GM18519 (cell line): ENCODE results near the gene UPK3A.
A peak's percentile ranks its signal among the peaks of the same experiment; 100 is the strongest.

Experiments
- ATAC-seq: cut with Tn5 transposase; IDR thresholded peaks from one replicate; pipeline ENCODE4 v1.9.1; 2021; ENCODE audit warnings: mild to moderate bottlenecking, moderate library complexity; ENCODE audit not compliant: unreplicated experiment, low FRiP score

The UPK3A gene

DNA sequence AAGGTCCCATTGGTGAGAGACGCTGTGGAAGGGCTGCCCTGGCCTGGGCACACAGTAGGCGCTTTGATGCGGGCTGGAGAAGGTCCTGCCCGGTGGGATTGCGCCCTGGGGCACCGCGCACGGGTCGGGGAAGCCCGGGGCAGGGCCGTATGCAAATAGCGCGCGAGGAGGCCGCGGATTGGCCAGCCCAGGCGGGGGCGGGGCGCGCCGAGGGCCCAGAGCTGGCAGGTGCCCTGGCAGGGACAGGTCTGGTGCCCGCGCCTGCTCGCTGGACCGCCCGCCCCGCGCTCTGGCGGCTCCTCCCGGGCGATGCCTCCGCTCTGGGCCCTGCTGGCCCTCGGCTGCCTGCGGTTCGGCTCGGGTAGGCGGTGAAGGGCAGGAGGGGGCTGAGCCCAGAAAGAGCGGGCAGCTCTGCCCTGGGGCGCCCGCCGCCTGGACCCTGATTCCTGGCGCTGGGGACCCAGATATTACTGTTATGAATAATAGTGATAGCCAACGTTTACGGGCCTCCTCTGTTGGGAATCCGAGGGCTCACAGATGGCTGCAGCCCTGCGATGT is at the start of gene UPK3A:
UPK3A (plus strand) TSS at position 245 of the 558 bp plus-strand sequence; CDS start at position 310, 65 bp downstream.
- no peak for ATAC-seq

GRCh38 chr22:45235101-45235777 is 49.5 kb upstream of the UPK3A start:
- ATAC-seq, result no peak

- ATAC-seq, result no peak
Observed at GRCh38 chr22:45235851-45236342, 48.9 kb upstream of the UPK3A start.

DNA sequence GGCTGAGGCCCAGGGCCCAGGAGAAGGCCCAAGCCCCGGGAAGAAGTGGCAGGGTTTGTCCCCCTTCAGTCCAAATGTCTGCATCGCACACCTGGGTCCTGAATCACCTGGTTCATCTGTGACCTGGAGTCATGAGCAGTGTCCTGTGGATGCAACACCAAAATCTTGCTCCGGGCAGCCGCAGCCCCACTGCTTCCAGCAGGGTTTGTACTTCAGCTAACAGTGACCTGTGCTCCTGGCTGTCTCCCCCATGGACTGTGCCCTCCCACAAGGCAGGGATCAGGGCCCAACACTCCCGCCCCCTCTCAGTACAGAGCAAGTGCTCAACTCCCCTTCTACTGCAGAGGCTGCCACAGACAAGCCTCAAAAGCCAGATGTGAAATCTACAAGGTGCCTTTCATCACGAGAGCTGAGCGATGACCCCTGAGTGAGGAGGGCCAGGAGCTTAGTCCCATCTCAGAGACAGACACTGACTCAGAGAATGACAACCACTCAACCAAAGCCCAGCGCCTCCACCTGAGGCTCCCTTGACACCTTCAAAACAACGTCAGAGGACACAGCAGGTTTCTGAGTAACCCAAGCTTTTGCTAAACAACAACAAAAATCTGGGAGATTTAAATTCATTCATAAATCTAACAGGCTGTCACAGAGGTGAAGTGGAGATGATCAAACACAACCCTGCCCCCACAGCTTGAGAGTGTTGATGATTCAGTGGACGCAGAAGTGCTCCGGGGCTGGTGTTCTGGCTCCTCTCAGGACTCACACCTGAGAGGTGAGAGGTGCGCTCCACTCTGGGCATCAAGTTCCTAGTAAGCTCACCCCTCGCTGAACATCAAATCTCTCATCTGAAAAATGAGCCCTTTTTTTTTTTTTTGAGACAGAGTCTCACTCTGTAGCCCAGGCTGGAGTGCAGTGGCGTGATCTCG is 47.4 kb upstream of the UPK3A start:
- no peak for ATAC-seq

GRCh38 chr22:45238076-45238956 is 46.4 kb upstream of the UPK3A start:
- no peak for ATAC-seq

GRCh38 chr22:45238957-45239680 is 45.6 kb upstream of the UPK3A start:
- ATAC-seq, result no peak

- ATAC-seq, result no peak
Observed at GRCh38 chr22:45239681-45240051, 45.1 kb upstream of the UPK3A start.

DNA sequence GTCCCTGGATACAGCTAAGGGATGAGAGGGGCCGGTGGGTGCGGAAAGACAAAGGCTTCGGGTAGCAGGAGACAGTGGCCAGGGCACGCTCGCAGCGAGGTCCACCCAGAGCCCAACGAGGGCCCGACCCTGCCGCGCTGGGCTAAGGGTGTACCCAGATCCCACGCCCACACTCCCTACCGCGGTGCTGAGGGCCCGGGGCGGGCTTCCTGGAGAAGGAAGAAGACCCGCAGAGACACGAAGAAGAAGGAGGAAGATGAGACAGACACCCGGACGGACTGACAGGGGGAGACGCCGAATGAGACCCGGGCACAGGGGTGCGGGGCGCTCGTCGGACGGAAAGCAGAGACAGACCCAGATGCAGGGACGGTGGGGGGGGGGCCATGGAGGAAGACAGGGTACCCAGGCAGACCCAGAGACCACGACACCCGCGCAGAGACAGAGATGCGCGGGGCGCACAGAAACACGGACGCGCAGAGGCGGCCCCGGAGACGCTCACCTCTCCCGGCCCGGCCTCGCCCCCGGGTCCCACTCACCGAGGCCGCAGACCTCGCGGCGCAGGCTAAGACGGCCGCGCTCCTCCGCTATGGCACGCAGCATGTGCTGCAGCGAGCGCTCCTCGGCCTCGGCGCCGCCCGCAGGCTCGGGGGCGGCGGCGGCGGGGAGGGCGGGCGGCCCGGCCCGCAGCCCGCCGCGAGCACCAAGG is 44.5 kb upstream of the UPK3A start:
- ATAC-seq, result no peak

- ATAC-seq, result no peak
Observed at GRCh38 chr22:45240810-45241631, 43.7 kb upstream of the UPK3A start, which contains the start of gene KIAA0930. KIAA0930 (minus strand) TSS chr22:45240894; CDS start chr22:45240703, 191 bp downstream.

GRCh38 chr22:45242778-45243191 is 42.0 kb upstream of the UPK3A start:
- no peak for ATAC-seq

- ATAC-seq, result no peak
Observed at GRCh38 chr22:45244916-45245315, 39.8 kb upstream of the UPK3A start.

DNA sequence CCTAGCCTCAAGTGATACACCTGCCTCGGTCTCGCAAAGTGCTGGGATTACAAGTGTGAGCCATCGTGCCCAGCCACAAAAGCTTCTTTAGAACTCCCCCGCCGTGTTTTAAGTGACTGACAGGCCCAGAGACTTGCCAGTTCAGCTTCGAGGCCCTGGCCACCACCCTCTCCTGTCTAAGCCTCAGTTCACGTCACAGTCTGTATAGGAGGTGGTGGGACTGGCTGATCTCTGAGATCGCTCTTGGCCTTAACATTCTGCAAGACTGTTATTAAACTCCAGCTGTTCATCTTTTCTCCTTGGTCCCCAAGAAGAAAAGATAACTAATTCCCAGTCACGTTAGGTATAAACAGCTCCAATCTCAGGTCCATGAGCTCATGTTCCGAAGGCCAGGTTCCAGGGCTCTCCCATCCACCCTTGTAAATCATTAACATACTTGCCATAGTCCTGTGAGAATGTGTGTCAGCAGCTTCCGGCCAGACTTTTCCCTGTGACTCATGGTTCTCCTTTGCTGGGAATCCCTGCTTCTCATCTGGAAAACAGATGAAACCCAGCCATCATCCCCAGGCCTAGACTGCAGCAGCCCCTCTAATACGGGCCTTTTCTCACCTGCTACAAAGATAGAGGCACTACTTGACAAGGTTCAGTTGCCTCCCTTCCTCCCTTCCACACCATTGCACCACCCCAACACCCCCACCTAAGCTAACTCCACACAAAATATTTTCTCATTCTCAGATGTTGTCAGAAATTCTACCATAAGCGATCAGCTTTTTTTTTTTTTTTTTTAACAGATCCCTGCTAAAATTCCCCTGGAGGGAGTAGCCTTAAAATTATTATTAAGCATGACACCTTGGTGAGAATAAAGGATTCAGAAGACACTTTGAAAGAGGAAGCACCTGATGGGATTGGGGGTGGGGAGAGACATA is 38.4 kb upstream of the UPK3A start:
- ATAC-seq, result no peak

DNA sequence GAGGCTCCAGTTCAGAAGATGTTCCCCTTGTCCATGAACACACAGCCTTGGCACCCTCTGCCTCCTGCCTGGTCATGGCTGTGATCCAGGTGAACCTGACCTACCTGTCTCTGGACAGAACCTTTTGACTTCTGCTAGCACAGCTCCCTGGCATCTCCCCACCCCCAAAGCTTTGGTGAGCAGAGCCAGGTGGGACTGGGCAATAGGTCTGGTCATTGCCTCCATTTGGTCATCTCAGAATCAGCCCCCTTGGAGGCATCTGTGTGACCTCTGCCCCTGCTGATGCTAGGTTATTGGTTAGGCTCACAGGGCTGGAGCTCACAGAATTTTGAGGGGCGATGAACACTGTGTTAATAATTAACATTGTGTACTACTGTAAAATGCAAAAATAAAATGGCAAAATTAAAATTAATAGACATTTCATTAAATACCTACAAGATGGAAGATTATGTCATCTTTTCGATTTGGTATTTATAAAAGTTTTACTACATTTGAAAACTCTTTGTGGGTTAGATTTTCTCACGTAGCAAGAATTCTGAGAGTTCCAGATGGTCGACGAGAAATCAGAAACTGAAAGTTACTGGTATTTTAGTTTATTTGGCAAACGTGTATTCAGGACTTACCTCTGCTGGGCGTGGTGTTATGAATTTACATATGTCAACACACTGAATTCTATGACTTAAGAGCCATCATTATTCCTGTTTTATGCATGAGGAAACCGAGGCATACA is 35.8 kb upstream of the UPK3A start:
- peak; percentile 66 for ATAC-seq

DNA sequence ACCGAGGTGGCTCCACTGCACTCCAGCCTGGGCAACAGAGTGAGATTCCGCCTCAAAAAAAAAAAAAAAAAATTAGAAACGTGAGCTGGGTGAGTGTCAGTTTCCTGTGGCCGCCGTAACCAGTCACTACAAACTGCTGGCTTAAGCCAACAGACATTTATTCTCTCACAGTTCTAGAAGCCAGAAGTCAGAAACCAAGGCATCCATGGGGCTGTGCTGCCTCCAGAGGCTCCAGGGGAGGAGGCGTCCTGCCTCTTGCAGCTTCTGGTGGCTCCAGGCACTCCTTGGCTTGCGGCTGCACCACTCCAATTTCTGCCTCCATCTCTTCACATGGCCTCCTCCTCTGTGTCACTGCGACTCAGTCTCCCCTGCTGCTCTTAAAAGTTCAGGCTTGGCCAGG is 32.9 kb upstream of the UPK3A start:
- ATAC-seq, result no peak

- no peak for ATAC-seq
Observed at GRCh38 chr22:45253039-45253641, 31.6 kb upstream of the UPK3A start.

DNA sequence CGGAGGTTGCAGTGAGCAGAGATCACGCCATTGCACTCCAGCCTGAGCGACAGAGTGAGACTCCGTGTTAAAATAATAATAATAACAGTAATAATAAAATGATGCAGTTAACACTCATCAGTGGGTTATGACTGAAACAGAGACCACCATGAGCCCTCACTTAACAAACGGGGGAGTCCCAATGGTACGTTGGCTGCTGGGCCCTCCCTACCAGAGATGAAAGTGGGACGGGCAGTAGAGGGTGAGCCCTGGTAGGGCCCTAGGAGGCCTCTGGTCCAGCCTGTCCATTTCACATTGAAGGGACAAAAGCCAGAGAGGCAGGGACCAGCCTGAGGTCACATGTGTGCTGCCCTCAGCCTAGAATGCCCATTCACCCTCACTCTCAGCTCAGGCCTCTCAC is 30.4 kb upstream of the UPK3A start:
- ATAC-seq, result no peak
